K562 (cell line): Measurements from ENCODE around the gene ACR. TPM values are rescaled to one million over a fixed set of nuclear protein-coding genes. Genes with fewer than 3 reads are reported as not detected.

Source experiments
- ATAC-seq: fragments of 200-7000 bp; cut with Tn5 transposase; 3 replicates; pipeline ENCODE4 v1.9.1; 2020; ENCODE audit warnings: moderate library complexity
- BruUV-seq: library from RNA; stranded (reverse); fragments of 400-500 nt; replicated peaks from 2 replicates; lab custom pipeline; 2021; lab: Mats Ljungman, UMichigan
- CTCF ChIA-PET: fragments of 300-600 bp; formaldehyde crosslinking; extraction: SDS; loops from one replicate; lab custom pipeline; 2021; ENCODE audit warnings: low intra/inter-chr PET ratio; lab: Yijun Ruan, JAX
- POLR2A ChIA-PET: fragments of 300-600, 350-650 bp; sonication (Branson Sonifier 250); formaldehyde crosslinking; extraction: SDS; loops from one replicate; lab custom pipeline; 2021; ENCODE audit warnings: antibody characterized with exemption, inconsistent platforms; lab: Yijun Ruan, JAX
- DNase-seq, 4 experiments: peaks; one replicate each; pipeline versions ENCODE4 v3.0.0 to v3.0.0-alpha.2; 2011 to 2018; ENCODE audit warnings: low spot score in 3 of 4, mixed read lengths in 3 of 4; ENCODE audit errors: extremely low read depth in 1 of 4
- FAIRE-seq: peaks from 2 replicates; lab custom pipeline; 2011; peaks lifted over from hg19 to GRCh38; lab: Jason Lieb, UNC
- H2AFZ ChIP-seq: 2 replicates; pipeline ENCODE4 v1.6.0; 2011; ENCODE audit warnings: low read depth, low read length, control low read depth, inconsistent platforms
- H3K27ac ChIP-seq: fragments of 200-600 bp; 3 replicates; pipeline ENCODE4 v1.8.0; 2011; ENCODE audit warnings: low read depth, mild to moderate bottlenecking, control low read depth, inconsistent platforms, low read length, moderate library complexity, mixed read lengths; ENCODE audit errors: extremely low read depth
- H3K27me3 ChIP-seq, 2 experiments: fragments of 300-600 bp in 1 of 2; 2 replicates in 1 of 2; 3 replicates in 1 of 2; pipeline versions ENCODE4 v1.6.0 to v1.8.0; 2011; ENCODE audit warnings: inconsistent platforms in 2 of 2, low read length in 2 of 2, mild to moderate bottlenecking in 1 of 2, mixed read lengths in 1 of 2, moderate library complexity in 1 of 2; ENCODE audit not compliant: control insufficient read depth in 2 of 2, insufficient read depth in 2 of 2
- H3K36me3 ChIP-seq: fragments of 300-600 bp; 3 replicates; pipeline ENCODE4 v1.8.0; 2011; ENCODE audit warnings: mild to moderate bottlenecking, low read length, inconsistent platforms; ENCODE audit not compliant: control insufficient read depth, insufficient read depth
- H3K4me1 ChIP-seq, 2 experiments: fragments of 200-600 bp in 1 of 2; replicated peaks in 1 of 2; 2 replicates in 1 of 2; 3 replicates in 1 of 2; pipeline versions ENCODE4 v1.5.1 to v1.8.0; 2011; ENCODE audit warnings: inconsistent platforms in 2 of 2, low read length in 2 of 2, mild to moderate bottlenecking in 1 of 2, mixed read lengths in 1 of 2, moderate library complexity in 1 of 2; ENCODE audit not compliant: control insufficient read depth in 2 of 2, insufficient read depth in 2 of 2
- H3K4me2 ChIP-seq: 2 replicates; pipeline ENCODE4 v1.6.1; 2011; ENCODE audit warnings: low read length, control low read depth, inconsistent platforms, mixed read lengths; ENCODE audit not compliant: insufficient read depth
- H3K4me3 ChIP-seq: fragments of 200-600 bp; sonication (generic), shearing (Covaris generic); 2 replicates; pipeline ENCODE4 v1.5.1; 2016; ENCODE audit warnings: control low read depth, inconsistent platforms
- H3K79me2 ChIP-seq: fragments of 200-600 bp; 3 replicates; pipeline ENCODE4 v1.8.0; 2011; ENCODE audit warnings: low read length, inconsistent platforms; ENCODE audit not compliant: control insufficient read depth, insufficient read depth
- H3K9ac ChIP-seq, 2 experiments: 2 replicates each; pipeline versions ENCODE4 v1.6.0 to v1.6.1; 2011; ENCODE audit warnings: low read depth in 2 of 2, low read length in 2 of 2, control low read depth in 1 of 2, inconsistent platforms in 1 of 2, mild to moderate bottlenecking in 1 of 2, mixed read lengths in 1 of 2; ENCODE audit not compliant: insufficient read depth in 1 of 2
- H3K9me1 ChIP-seq: one replicate; pipeline ENCODE4 v1.6.0; 2011; ENCODE audit warnings: inconsistent platforms, mild to moderate bottlenecking, low read length, moderate library complexity; ENCODE audit not compliant: control insufficient read depth, insufficient read depth
- H3K9me3 ChIP-seq: replicated peaks from 2 replicates; pipeline ENCODE4 v1.5.1; 2011; ENCODE audit warnings: low read depth, low read length, inconsistent platforms; ENCODE audit not compliant: control insufficient read depth, insufficient read depth
- H4K20me1 ChIP-seq: replicated peaks from 2 replicates; pipeline ENCODE4 v1.6.1; 2011; ENCODE audit warnings: low read length, inconsistent platforms, mixed read lengths; ENCODE audit not compliant: control insufficient read depth, insufficient read depth
- CREM ChIP-seq: IDR thresholded peaks from 2 replicates; pipeline ENCODE4 v1.6.1; 2014; ENCODE audit warnings: antibody characterized with exemption, low read depth
- KLF16 ChIP-seq: IDR thresholded peaks from 2 replicates; pipeline ENCODE4 v1.6.1; 2016; ENCODE audit warnings: antibody characterized with exemption
- MAZ ChIP-seq, 2 experiments: fragments of 450-650 bp in 1 of 2; sonication (generic) in 1 of 2; formaldehyde crosslinking; IDR thresholded peaks in 1 of 2; conservative IDR thresholded peaks in 1 of 2; 2 replicates each; pipeline versions ENCODE4 v1.4.0 to v1.5.0; 2020; ENCODE audit warnings: mild to moderate bottlenecking in 1 of 2, missing genetic modification reagents in 1 of 2
- MED1 ChIP-seq: sonication (generic); formaldehyde crosslinking; IDR thresholded peaks from 2 replicates; pipeline ENCODE4 v1.8.1; 2023; ENCODE audit warnings: missing genetic modification reagents, borderline replicate concordance
- OTX1 ChIP-seq: fragments of 450-650 bp; formaldehyde crosslinking; IDR thresholded peaks from 2 replicates; pipeline ENCODE4 v1.4.0; 2022; ENCODE audit warnings: mild to moderate bottlenecking
- ZNF143 ChIP-seq: sonication (generic); formaldehyde crosslinking; IDR thresholded peaks from 2 replicates; pipeline ENCODE4 v1.9.0; 2022; ENCODE audit warnings: mild to moderate bottlenecking, missing genetic modification reagents
- ZNF445 ChIP-seq: fragments of 250-450 bp; sonication (Bioruptor Pico); IDR thresholded peaks from 2 replicates; pipeline ENCODE4 v1.4.0; 2020; ENCODE audit warnings: low read depth, mild to moderate bottlenecking, moderate library complexity
- WGBS: fragments of 100-300 bp; shearing (Covaris generic); methylation state at CpG from one replicate; pipeline ENCODE4 v1.1.6; 2016; ENCODE audit warnings: low coverage, mixed read lengths; ENCODE audit not compliant: insufficient coverage; ENCODE audit errors: missing lambda C conversion rate; 5-methylcytosine and 5-hydroxymethylcytosine counted together
- in situ Hi-C: fragments of 300-500 bp; cut with MboI; formaldehyde crosslinking; loops from 4 replicates; pipeline ENCODE4 v1.15.0; 2018; ENCODE audit warnings: inconsistent platforms, mixed read lengths
- intact Hi-C: fragments of 100-400 bp; cut with micrococcal nuclease; formaldehyde crosslinking; loops from 2 replicates; pipeline ENCODE4 v1.14.2; 2022
- polyA plus RNA-seq, 8 experiments: library from polyadenylated mRNA; depleted of rRNA in 4 of 8; stranded (reverse) in 5 of 8; unstranded in 3 of 8; fragments of >200 nt; fragmentation: Nextera tagmentation in 2 of 8; fragmentation: Illumina TruSeq in 1 of 8; extraction: Ambion mirVana in 2 of 8; extraction: Trizol in 1 of 8; gene quantifications; 2 replicates each; pipeline versions ENCODE4 v1.2.1 to v1.2.3, GENCODE V29; 2011 to 2014; ENCODE audit warnings: inconsistent platforms in 1 of 8, missing spikeins in 1 of 8
- total RNA-seq, 7 experiments: library from RNA; depleted of rRNA in 6 of 7; stranded (reverse); fragments of >200 nt in 6 of 7; fragmentation: Illumina TruSeq in 2 of 7; extraction: Trizol in 2 of 7; gene quantifications; 2 replicates each; pipeline versions ENCODE4 v1.2.1 to v1.2.3, GENCODE V29; 2011 to 2021; ENCODE audit warnings: low replicate concordance in 1 of 7
- TF ChIP-seq, protein P1 (sequence below): fragments of 450-650 bp; formaldehyde crosslinking; IDR thresholded peaks from 2 replicates; pipeline ENCODE4 v1.4.0; 2020; ENCODE audit warnings: mild to moderate bottlenecking, moderate library complexity
- TF ChIP-seq, protein P2 (sequence below), 3 experiments: fragments of 200-800 bp in 1 of 3; sonication (Bioruptor generic) in 1 of 3; sonication (generic) in 1 of 3; formaldehyde crosslinking in 1 of 3; IDR thresholded peaks; 2 replicates each; pipeline versions ENCODE4 v1.6.1 to v1.8.0; 2016 to 2022; ENCODE audit warnings: mild to moderate bottlenecking in 2 of 3, missing compliant biosample characterization in 2 of 3, missing genetic modification characterization in 2 of 3, missing genetic modification reagents in 1 of 3

The ACR gene
- total and polyA plus RNA-seq, 9 of the 15 experiments (the other 6 are each of a cell fraction or from before 2014, with no cell fraction given), result not detected

DNA sequence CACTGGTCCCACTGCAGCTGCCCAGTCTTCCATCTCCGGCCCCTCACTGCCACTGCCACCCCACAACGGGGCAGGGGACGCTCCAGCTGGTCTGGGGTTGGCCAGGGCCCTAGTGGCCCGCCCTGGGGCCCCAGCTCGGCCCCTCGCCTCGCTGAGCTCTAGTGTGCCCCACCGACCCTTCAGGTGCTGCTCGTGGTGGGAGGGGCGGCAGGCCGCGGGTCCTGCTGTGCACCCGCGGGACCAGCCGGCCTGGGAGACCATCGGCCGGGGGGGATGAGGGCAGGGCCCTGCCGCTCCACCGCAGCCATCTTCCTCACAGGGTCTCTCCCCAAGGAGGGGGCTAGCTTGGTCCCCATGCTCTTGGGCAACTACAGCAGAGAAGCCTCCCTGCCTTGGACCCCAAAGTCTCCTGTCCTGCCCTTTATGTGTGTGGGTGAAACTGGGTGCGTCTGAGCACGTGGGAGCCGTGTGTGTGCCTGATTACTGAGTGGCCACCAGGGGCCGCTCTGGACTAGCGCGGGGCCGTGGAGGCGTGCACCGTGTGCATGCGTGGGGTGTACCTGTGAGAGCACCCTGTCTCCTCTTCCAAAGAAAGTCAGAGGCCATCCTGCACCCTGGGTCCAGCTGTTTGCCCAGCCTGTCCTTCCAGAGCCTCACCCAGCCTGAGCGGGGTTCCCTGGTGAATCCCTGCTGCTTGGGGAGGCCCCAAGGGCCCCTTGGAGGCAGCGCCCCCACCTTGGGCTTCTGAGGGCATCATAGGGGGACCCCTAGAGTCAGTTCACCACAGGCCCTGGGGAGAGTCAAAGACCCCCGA is 6.0 kb upstream of the ACR start:
- peaks cover 0 to 36% of the 10 kb centered on the region in 2 experiments; a peak in 3 of 5 replicates for H3K27me3 ChIP-seq
- H3K79me2 ChIP-seq, result no peaks in the 10 kb centered on the region
- H4K20me1 ChIP-seq, result no peaks in the 10 kb centered on the region
- no TSS peak for BruUV-seq
- intact Hi-C loops (no loop called here), in situ Hi-C loops (no loop called here)
- ATAC-seq (peak; percentile 99), DNase-seq (peak; percentile 70 to 75 (median 74)), FAIRE-seq (no peak)
- peak overlapping the region in 1 of 2 experiments; percentile 61; a peak in 2 of 4 replicates for H3K9ac ChIP-seq
- peak overlapping the region; percentile 4; the same call in 1 of the 2 replicates for H3K4me2 ChIP-seq
- 19% methylated on average over 16 of the region's 32 CpGs for WGBS
- H3K4me1 ChIP-seq, result peaks cover 0 to 14% of the 10 kb centered on the region in 2 experiments; a peak in 3 of 5 replicates
- H3K9me3 ChIP-seq, result no peaks in the 10 kb centered on the region
- POLR2A ChIA-PET, result interaction anchor here (0.6 kb wide), 1 partner anchor 8 kb away, joined by 3 read pairs; no protein-coding TSS in a partner anchor
- no peak overlapping the region for H3K4me3 ChIP-seq
- no peak overlapping the region for H3K27ac ChIP-seq
- no peaks in the 10 kb centered on the region for H3K9me1 ChIP-seq
- CTCF ChIA-PET, result no interaction called here
- H2AFZ ChIP-seq, result peak overlapping the region; percentile 78
- H3K36me3 ChIP-seq, result no peaks in the 10 kb centered on the region
- TF ChIP-seq ZNF445 (no peak), MED1 (CRISPR knock-in tag) (no peak), MAZ (CRISPR knock-in tag; conservative IDR thresholded peaks at IDR 0.05 in 1 of 2, IDR thresholded peaks at IDR 0.05 in 1 of 2) (peak in 1 of 2 experiments; percentile 28; a peak in 1 of 4 replicates), CREM (peak; percentile 40; the same call in 1 of the 2 replicates), KLF16 (peak; percentile 65; the same call in 1 of the 2 replicates), ZNF143 (no peak), OTX1 (no peak)
- TF ChIP-seq, protein P1, sequence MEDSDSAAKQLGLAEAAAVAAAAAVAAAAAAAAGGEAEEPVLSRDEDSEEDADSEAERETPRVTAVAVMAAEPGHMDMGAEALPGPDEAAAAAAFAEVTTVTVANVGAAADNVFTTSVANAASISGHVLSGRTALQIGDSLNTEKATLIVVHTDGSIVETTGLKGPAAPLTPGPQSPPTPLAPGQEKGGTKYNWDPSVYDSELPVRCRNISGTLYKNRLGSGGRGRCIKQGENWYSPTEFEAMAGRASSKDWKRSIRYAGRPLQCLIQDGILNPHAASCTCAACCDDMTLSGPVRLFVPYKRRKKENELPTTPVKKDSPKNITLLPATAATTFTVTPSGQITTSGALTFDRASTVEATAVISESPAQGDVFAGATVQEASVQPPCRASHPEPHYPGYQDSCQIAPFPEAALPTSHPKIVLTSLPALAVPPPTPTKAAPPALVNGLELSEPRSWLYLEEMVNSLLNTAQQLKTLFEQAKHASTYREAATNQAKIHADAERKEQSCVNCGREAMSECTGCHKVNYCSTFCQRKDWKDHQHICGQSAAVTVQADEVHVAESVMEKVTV, result peak; percentile 69
- TF ChIP-seq, protein P2, sequence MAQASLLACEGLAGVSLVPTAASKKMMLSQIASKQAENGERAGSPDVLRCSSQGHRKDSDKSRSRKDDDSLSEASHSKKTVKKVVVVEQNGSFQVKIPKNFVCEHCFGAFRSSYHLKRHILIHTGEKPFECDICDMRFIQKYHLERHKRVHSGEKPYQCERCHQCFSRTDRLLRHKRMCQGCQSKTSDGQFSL (CRISPR knock-in tag; IDR thresholded peaks at IDR 0.05), result peak; percentile 69; the same call in 1 of the 2 replicates
- TF ChIP-seq, protein P2 (tag; IDR thresholded peaks at IDR 0.05), result 0 out of 4 replicates have a peak, but pooled peaks of 1 of the 2 experiments have one; percentile 44
